ENCODE results near the gene SERAC1.

Gene SERAC1

DNA sequence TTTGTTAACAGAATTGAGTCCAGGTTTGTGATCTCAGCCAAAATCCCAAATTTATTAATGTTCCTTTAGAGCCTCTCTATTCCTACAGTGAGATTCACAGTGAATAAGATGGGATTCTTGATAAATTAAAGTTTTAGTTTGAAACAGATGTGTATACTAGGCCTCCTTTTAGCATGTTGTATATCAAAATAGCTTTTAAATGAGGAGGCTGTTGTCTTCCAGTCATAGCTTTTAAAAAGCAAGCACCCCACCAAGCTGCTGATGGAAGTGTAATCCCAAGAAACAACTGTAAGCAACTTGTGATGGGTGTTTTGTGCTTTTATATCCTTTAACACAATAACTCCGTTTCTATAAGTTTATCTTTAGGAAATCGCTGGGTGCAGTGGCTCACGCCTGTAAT lies 7.0 kb upstream of the SERAC1 start:
- TF ChIP-seq GATA2 (IDR thresholded peaks at IDR 0.05; ENCODE audit: low read depth, low read length) (no peak), GATA3 (IDR thresholded peaks at IDR 0.05; ENCODE audit: low read depth, low read length) (no peak)

DNA sequence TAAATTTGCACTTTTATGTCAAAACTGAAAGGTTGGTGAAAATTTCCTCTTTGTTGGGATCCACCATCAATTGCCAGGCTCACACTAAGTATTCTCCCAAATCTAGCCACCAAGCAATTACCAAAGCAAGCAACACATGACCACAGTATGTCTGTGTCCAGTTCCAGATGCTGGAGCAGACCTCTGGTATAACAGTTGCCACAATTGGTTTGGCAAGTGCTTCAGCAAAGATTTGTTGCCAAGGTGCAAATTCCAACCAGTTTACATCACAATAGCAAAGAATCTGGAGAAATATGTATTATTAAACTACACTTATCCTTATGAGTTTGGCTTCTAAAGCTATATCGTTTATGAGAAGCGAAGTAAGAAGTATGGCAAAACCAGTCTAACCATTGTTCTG lies 6.5 kb upstream of the SERAC1 start:
- no peak for TF ChIP-seq GATA3 (IDR thresholded peaks at IDR 0.05; ENCODE audit: low read depth, low read length)
- no peak for TF ChIP-seq GATA2 (IDR thresholded peaks at IDR 0.05; ENCODE audit: low read depth, low read length)

DNA sequence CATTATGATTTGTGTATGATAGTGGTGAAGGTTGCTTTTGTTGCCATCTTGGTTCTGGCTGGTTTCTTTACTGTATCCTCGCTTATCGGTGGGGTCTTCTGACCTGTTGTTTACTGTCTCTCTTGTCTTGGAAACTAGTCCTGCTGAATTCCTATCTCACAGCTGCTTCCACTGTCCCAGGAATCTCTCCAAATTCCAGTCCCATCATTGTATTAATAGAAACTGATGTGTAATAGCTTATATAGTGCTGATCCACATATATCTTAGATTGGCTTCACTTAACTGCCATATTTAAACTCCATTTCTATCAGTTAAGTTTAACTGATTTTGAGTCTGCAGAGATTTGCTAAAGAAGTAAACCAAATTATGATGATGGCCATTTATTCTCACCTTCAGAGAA lies 6.0 kb upstream of the SERAC1 start:
- TF ChIP-seq GATA3 (IDR thresholded peaks at IDR 0.05; ENCODE audit: low read depth, low read length) (no peak), GATA2 (IDR thresholded peaks at IDR 0.05; ENCODE audit: low read depth, low read length) (no peak)

DNA sequence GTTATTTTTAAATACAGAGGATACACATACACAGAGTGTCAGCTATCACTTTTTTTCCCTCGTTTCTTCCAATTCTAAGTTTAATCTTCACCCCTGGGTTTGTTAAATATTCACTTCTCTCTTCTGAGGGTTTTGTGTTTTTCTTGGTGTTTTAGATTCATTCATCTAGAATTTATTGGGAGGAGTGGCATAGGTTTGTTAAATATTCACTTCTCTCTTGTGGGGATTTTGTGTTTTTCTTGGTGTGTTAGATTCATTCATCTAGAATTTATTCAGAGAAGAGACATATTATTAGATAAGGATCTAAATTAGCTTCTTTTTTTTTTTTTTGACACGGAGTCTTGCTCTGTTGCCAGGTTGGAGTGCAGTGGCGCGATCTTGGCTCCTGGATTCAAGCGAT lies 3.9 kb upstream of the SERAC1 start:
- TF ChIP-seq GATA3 (IDR thresholded peaks at IDR 0.05; ENCODE audit: low read depth, low read length) (no peak), GATA2 (IDR thresholded peaks at IDR 0.05; ENCODE audit: low read depth, low read length) (no peak)

GRCh38 chr6:158170656-158171081 lies 2.6 kb upstream of the SERAC1 start:
- TF ChIP-seq GATA3 (IDR thresholded peaks at IDR 0.05; ENCODE audit: low read depth, low read length) (no peak), GATA2 (IDR thresholded peaks at IDR 0.05; ENCODE audit: low read depth, low read length) (no peak)

GRCh38 chr6:158165919-158166416 lies 2.1 kb downstream of the SERAC1 start:
- no peak for TF ChIP-seq GATA3 (IDR thresholded peaks at IDR 0.05; ENCODE audit: low read depth, low read length)
- no peak for TF ChIP-seq GATA2 (IDR thresholded peaks at IDR 0.05; ENCODE audit: low read depth, low read length)

- TF ChIP-seq GATA2 (IDR thresholded peaks at IDR 0.05; ENCODE audit: low read depth, low read length): no peak
- TF ChIP-seq GATA3 (IDR thresholded peaks at IDR 0.05; ENCODE audit: low read depth, low read length): no peak
Observed at GRCh38 chr6:158164579-158165170, 3.4 kb downstream of the SERAC1 start.

DNA sequence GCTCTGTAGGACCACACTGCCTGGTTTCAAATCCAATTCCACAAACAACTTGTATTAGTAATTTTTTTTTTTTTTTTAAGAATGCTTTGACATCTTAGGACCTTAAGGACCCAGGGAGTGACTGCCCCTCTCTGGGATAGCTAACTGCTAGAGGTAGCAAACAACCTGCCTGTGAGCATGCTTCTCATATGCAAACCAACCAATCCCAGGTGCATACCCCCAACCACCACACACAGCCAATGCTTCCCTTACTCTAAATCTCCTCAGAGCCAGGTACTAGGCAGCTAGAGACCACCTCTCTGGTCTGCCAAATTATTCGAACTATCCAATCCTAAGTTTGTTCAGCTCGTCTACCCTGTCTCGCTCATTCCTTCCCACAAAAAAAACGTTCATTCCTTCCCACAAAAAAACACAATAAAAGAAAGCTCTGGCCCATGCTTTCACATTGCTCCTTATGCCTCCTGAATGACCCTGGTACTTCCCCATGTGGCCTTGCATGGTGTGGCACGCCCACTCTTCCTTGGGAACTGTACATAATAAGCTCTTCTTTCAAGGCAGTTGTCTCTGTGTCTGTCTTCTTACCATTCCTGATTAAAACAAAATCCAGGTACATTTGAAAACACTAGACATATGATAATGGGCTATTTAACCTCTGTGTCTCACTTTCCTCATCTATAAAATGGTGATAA lies 6.4 kb downstream of the SERAC1 start:
- no peak for TF ChIP-seq GATA2 (IDR thresholded peaks at IDR 0.05; ENCODE audit: low read depth, low read length)

DNA sequence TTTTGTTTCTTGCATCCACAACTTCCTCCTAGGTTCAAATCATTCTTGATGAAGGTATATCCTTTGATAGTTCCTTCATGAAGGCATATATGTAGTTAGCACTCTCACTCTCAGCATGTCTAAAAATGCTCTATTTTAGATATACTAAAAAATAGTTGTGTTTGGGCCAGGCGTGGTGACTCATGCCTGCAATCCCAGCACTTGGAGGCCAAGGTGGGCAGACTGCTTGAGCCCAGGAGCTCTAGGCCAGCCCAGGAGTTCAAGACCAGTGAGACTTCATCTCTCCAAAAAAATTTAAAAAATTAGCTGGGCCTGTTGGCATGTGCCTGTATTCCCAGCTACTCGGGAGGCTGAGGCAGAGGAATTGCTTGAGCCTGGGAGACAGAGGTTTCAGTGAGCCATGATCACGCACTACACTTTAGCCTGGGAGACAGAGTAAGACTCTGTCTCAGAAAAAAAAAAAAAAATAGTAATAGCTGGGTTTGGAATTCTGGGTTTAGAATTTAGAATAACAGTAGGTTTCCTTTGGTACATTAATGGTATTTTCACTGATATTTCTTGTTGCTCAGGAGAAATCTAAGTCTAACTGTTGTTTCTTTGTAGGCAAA lies 7.0 kb downstream of the SERAC1 start:
- TF ChIP-seq GATA3 (IDR thresholded peaks at IDR 0.05; ENCODE audit: low read depth, low read length) (no peak), GATA2 (IDR thresholded peaks at IDR 0.05; ENCODE audit: low read depth, low read length) (no peak)

- no peak for TF ChIP-seq GATA3 (IDR thresholded peaks at IDR 0.05; ENCODE audit: low read depth, low read length)
- TF ChIP-seq GATA2 (IDR thresholded peaks at IDR 0.05; ENCODE audit: low read depth, low read length): no peak
Observed at GRCh38 chr6:158158748-158159147, 9.3 kb downstream of the SERAC1 start.

- TF ChIP-seq GATA3 (IDR thresholded peaks at IDR 0.05; ENCODE audit: low read depth, low read length) (no peak), GATA2 (IDR thresholded peaks at IDR 0.05; ENCODE audit: low read depth, low read length) (no peak)
Observed at GRCh38 chr6:158158123-158158522, 9.9 kb downstream of the SERAC1 start.

DNA sequence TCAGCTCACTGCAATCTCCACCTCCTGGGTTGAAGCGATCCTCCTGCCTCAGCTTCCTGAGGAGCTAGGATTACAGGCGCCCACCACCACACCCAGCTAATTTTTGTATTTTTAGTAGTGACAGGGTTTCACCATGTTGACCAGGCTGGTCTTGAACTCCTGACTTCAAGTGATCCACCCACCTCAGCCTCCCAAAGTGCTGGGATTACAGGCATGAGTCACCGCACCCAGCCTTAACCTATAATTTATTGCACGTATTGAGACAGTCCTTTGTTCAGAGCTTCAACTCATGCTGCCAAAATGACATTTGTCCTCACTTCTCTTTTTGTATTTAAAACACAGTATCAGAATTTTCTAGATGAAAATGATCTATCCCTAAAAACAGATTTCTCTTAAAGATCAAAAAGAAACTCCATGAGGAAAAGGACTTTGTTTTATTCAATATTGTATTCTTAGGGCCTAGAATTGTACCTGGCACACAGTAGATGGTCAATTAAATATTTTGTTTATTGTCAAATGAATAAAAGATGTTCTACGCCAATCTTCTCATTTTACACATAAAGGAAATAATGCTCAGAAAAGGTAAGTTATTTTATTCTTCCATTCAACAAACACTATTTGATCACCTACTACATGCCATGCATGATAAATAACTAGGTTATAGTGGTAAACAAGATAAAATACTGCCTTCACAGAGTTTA lies 10.8 kb downstream of the SERAC1 start:
- TF ChIP-seq GATA2 (IDR thresholded peaks at IDR 0.05; ENCODE audit: low read depth, low read length) (no peak), GATA3 (IDR thresholded peaks at IDR 0.05; ENCODE audit: low read depth, low read length) (no peak)

GRCh38 chr6:158154816-158155215 lies 13.2 kb downstream of the SERAC1 start:
- no peak for TF ChIP-seq GATA3 (IDR thresholded peaks at IDR 0.05; ENCODE audit: low read depth, low read length)
- TF ChIP-seq GATA2 (IDR thresholded peaks at IDR 0.05; ENCODE audit: low read depth, low read length): no peak

GRCh38 chr6:158153576-158153975 lies 14.5 kb downstream of the SERAC1 start:
- TF ChIP-seq GATA3 (IDR thresholded peaks at IDR 0.05; ENCODE audit: low read depth, low read length) (no peak), GATA2 (IDR thresholded peaks at IDR 0.05; ENCODE audit: low read depth, low read length) (no peak)

All from SH-SY5Y (cell line).